ENCODE data around the gene CACNA1H.

The CACNA1H gene

GRCh38 chr16:1121601-1122397 is 31.1 kb upstream of the CACNA1H start:
- no peak overlapping the region for H3K4me3 ChIP-seq (ENCODE audit: low read length)
- TF ChIP-seq, protein P1, sequence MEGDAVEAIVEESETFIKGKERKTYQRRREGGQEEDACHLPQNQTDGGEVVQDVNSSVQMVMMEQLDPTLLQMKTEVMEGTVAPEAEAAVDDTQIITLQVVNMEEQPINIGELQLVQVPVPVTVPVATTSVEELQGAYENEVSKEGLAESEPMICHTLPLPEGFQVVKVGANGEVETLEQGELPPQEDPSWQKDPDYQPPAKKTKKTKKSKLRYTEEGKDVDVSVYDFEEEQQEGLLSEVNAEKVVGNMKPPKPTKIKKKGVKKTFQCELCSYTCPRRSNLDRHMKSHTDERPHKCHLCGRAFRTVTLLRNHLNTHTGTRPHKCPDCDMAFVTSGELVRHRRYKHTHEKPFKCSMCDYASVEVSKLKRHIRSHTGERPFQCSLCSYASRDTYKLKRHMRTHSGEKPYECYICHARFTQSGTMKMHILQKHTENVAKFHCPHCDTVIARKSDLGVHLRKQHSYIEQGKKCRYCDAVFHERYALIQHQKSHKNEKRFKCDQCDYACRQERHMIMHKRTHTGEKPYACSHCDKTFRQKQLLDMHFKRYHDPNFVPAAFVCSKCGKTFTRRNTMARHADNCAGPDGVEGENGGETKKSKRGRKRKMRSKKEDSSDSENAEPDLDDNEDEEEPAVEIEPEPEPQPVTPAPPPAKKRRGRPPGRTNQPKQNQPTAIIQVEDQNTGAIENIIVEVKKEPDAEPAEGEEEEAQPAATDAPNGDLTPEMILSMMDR (conservative IDR thresholded peaks at IDR 0.05; ENCODE audit: low read depth, low read length): no peak
- DNase-seq (ENCODE audit: low read depth): no peak

DNA sequence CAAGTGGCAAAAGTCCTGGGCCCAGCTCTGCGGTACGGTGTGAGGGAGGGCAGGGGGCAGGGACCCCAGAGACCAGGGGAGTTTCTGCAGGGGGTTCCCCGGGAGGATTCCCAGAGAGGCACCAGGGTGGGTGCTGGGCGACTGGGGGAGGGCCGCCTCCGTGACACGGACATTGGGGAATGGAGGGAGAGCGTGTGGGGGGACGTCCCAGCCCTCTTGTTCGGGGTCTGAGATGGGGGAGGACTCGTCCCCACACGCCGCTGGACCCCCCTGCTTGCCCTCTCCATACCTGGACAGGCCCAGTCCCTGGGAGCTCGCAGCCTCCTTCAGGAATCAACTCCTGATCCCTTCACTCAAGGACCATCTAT is 30.5 kb upstream of the CACNA1H start:
- TF ChIP-seq, protein P1 (conservative IDR thresholded peaks at IDR 0.05; ENCODE audit: low read depth, low read length): no peak

GRCh38 chr16:1123525-1124230 is 29.2 kb upstream of the CACNA1H start:
- DNase-seq (ENCODE audit: low read depth): no peak
- H3K4me3 ChIP-seq (ENCODE audit: low read length): no peak overlapping the region
- TF ChIP-seq, protein P1 (conservative IDR thresholded peaks at IDR 0.05; ENCODE audit: low read depth, low read length): no peak

More for the DNA sequence above, 30.5 kb upstream of the CACNA1H start:
- no peak for DNase-seq (ENCODE audit: low read depth)
- no peak overlapping the region for H3K4me3 ChIP-seq (ENCODE audit: low read length)

GRCh38 chr16:1124291-1124690 is 28.6 kb upstream of the CACNA1H start:
- no peak overlapping the region for H3K4me3 ChIP-seq (ENCODE audit: low read length)
- DNase-seq (ENCODE audit: low read depth): no peak
- TF ChIP-seq, protein P1 (conservative IDR thresholded peaks at IDR 0.05; ENCODE audit: low read depth, low read length): no peak

DNA sequence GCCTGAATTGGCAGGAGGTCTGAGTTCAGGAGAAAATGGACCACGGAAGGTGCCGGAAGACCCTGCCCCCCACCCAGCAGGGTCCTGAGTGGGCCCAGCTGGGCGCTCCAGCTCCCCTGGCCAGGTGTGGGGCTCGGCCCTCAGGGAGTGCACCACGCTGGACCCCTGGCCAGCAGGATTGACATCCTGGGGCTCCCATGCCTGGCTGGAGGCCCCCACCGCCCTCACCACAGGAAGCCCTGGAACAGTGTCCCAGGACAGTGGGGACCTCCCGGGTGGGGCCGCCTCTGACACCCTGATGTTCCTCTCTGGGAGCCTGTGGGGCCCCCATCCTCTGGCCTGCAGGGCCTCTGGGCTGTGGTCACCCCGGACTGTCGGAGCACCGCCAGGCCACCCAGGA is 28.1 kb upstream of the CACNA1H start:
- TF ChIP-seq, protein P1 (conservative IDR thresholded peaks at IDR 0.05; ENCODE audit: low read depth, low read length): no peak
- no peak overlapping the region for H3K4me3 ChIP-seq (ENCODE audit: low read length)
- no peak for DNase-seq (ENCODE audit: low read depth)

DNA sequence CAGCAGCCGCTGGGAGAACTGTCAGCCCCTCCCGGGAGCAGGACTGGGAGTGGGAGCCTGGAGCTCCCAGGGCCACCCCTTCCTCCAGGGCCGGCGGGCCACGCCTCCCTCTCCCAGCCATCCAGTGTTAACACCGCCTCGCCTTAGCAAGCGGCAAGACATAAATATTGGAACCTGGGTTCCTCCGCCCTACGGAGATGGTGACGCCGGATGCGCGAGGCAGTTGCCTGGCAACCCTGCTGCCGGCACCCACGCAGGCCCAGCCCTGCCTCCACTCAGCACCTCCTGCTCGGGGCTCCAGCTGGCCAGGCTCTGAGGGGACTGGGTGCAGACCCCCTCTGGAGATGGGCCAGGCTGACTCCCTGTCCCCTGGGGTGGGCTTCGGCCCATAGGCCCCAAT is 27.4 kb upstream of the CACNA1H start:
- H3K4me3 ChIP-seq (ENCODE audit: low read length): no peak overlapping the region
- no peak for DNase-seq (ENCODE audit: low read depth)
- TF ChIP-seq, protein P1 (conservative IDR thresholded peaks at IDR 0.05; ENCODE audit: low read depth, low read length): no peak

- no peak for DNase-seq (ENCODE audit: low read depth)
- TF ChIP-seq, protein P1 (conservative IDR thresholded peaks at IDR 0.05; ENCODE audit: low read depth, low read length): no peak
- H3K4me3 ChIP-seq (ENCODE audit: low read length): no peak overlapping the region
Measured at GRCh38 chr16:1126044-1126443, 26.9 kb upstream of the CACNA1H start.
